Pancreas (tissue), 10 donors: Measurements from ENCODE around the gene USP17L20. TPM values are rescaled to one million over a fixed set of nuclear protein-coding genes. Genes with fewer than 3 reads are reported as not detected.
"Not testable (repeated sequence)": the region's sequence is repeated elsewhere in the genome, so short reads cannot be mapped to it uniquely, and the experiment has no call there.

Source experiments
- ATAC-seq, 4 donors: fragments of 200-7000 bp; cut with Tn5 transposase; one replicate each; pipeline versions ENCODE4 v1.8.0 to v1.9.1; 2020; ENCODE audit warnings: mild to moderate bottlenecking in 4 of 4, moderate library complexity in 4 of 4
- DNase-seq, 6 donors: peaks; one replicate each; pipeline ENCODE4 v3.0.0-alpha.2; 2020
- FAIRE-seq: peaks from 2 replicates; lab custom pipeline; 2012; peaks lifted over from hg19 to GRCh38; lab: Jason Lieb, UNC
- H3K27ac ChIP-seq, 4 donors: fragments of 200-600 bp; sonication (generic); 1 replicate in 3 of 4; 2 replicates in 1 of 4; pipeline versions ENCODE4 v1.5.0 to v1.8.0; 2020
- H3K27me3 ChIP-seq, 4 donors: fragments of 200-600 bp; one replicate each; pipeline ENCODE4 v1.8.0; 2021
- H3K36me3 ChIP-seq, 3 donors: fragments of 200-600 bp; sonication (generic) in 1 of 3; one replicate each; pipeline versions ENCODE4 v1.5.0 to v1.8.0; 2020 to 2021
- H3K4me1 ChIP-seq, 3 donors: fragments of 200-600 bp; one replicate each; pipeline ENCODE4 v1.8.0; 2021
- H3K4me3 ChIP-seq, 4 donors: fragments of 200-600 bp; sonication (generic) in 2 of 4; one replicate each; pipeline versions ENCODE4 v1.5.0 to v1.8.0; 2020 to 2021
- H3K9me3 ChIP-seq, 4 donors: fragments of 200-600 bp; one replicate each; pipeline ENCODE4 v1.8.0; 2021
- WGBS, 2 donors: extraction: QIAGEN DNeasy Blood & Tissue Kit; methylation state at CpG; one replicate each; pipeline ENCODE4 v1.1.7; 2013; 5-methylcytosine and 5-hydroxymethylcytosine counted together
- intact Hi-C, 3 donors: fragments of 100-400 bp; cut with DNase I; formaldehyde crosslinking; loops; one replicate each; pipeline versions ENCODE4 v1.11.1 to v1.14.2; 2022
- polyA plus RNA-seq, 2 donors: library from polyadenylated mRNA; stranded (reverse); fragments of 200-250 nt; gene quantifications; one replicate each; pipeline ENCODE4 v1.2.3, GENCODE V29; 2013
- total RNA-seq, 6 donors: library from RNA; stranded (reverse); fragmentation: NEBNext Ultra II Directional in 4 of 6; extraction: Animal tissue kit (Norgen Biotek cat#: 25700) in 4 of 6; gene quantifications; one replicate each; pipeline versions ENCODE4 v1.2.1 to v1.2.4, GENCODE V29; 2021 to 2023
- donor health status: healthy with polysubstance abuse.
- donor health status: DM: no; HTN: no; CAD: no; lungs with moderate emphysema.
- donor health status: DM: no; HTN: no; CAD: no.
- donor health status: control.
- donor health status: control.
- donor health status: Bipolar disorder and iron deficiency.
- donor health status: DM: yes; HTN: yes; CAD: no.
- donor health status: DM: no; HTN: no; CAD: no.
- donor health status: DM: no; HTN: no; CAD: no.
- donor health status: DM: yes; HTN: yes; CAD: no.

Gene USP17L20
- total RNA-seq: not detected
- polyA plus RNA-seq: not detected

- H3K9me3 ChIP-seq, FAIRE-seq, H3K4me1 ChIP-seq, DNase-seq, ATAC-seq, H3K27ac ChIP-seq, H3K4me3 ChIP-seq, H3K27me3 ChIP-seq, intact Hi-C loops, H3K36me3 ChIP-seq: not testable (repeated sequence)
- WGBS, 2 donors: no CpG with 5 or more reads among the region's 15 CpGs
Measured at GRCh38 chr4:9257824-9258223, at the start of gene USP17L20. Gene USP17L20 (plus strand): TSS chr4:9258124. CDS start chr4:9258124, 0 bp downstream.

DNA sequence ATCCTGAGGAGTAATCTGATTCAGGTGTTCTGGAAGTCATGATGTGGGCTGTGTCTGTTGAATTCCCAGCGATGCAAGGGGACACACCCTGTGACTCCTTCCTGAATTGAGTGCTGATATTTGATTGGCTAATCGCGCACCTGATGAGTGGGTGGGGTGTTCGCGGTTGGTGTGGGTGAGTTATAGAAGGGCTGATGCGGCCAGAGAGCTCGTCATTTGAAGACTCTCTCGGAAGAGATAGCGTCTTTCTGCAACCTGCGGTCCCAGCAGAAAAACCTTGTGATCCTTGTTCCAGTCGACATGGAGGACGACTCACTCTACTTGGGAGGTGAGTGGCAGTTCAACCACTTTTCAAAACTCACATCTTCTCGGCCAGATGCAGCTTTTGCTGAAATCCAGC lies 47.6 kb upstream of the USP17L20 start, which contains the start of gene USP17L10:
TSS of gene USP17L10 (plus strand) at position 301 of the 400 bp plus-strand sequence. CDS start at position 301, 0 bp downstream.
- H3K36me3 ChIP-seq, H3K4me3 ChIP-seq, intact Hi-C loops, H3K27ac ChIP-seq, H3K27me3 ChIP-seq, H3K4me1 ChIP-seq, ATAC-seq, H3K9me3 ChIP-seq, FAIRE-seq, DNase-seq: not testable (repeated sequence)
- 74% methylated on average over 11 of the region's 13 CpGs; no CpG with 5 or more reads in 1 of the 2 donors for WGBS, 2 donors

- 62 to 63% methylated on average over 8 to 11 of the region's 14 CpGs for WGBS, 2 donors
- DNase-seq: peak in 2 of 6 donors; percentile 1 to 5
- H3K4me3 ChIP-seq, ATAC-seq, H3K27ac ChIP-seq, H3K9me3 ChIP-seq, H3K4me1 ChIP-seq, FAIRE-seq, intact Hi-C loops, H3K27me3 ChIP-seq, H3K36me3 ChIP-seq: not testable (repeated sequence)
Measured at GRCh38 chr4:9214701-9215100, 43.2 kb upstream of the USP17L20 start.

DNA sequence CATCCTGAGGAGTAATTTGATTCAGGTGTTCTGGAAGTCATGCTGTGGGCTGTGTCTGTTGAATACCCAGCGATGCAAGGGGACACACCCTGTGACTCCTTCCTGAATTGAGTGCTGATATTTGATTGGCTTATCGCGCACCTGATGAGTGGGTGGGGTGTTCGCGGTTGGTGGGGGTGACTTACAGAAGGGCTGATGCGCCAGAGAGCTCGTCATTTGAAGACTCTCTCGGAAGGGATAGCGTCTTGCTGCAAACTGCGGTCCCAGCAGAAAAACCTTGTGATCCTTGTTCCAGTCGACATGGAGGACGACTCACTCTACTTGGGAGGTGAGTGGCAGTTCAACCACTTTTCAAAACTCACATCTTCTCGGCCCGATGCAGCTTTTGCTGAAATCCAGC lies 42.8 kb upstream of the USP17L20 start, which contains the start of gene USP17L11:
TSS of gene USP17L11 (plus strand) at position 301 of the 400 bp plus-strand sequence. CDS start at position 301, 0 bp downstream.
- H3K27ac ChIP-seq, ATAC-seq, H3K9me3 ChIP-seq, DNase-seq, H3K36me3 ChIP-seq, H3K4me3 ChIP-seq, H3K4me1 ChIP-seq, H3K27me3 ChIP-seq, intact Hi-C loops, FAIRE-seq: not testable (repeated sequence)
- WGBS, 2 donors: 80% methylated on average over 10 of the region's 14 CpGs; no CpG with 5 or more reads in 1 of the 2 donors

GRCh38 chr4:9219852-9220251 lies 38.1 kb upstream of the USP17L20 start, which contains the start of gene USP17L12:
Gene USP17L12 (plus strand): TSS chr4:9220152. CDS start chr4:9220152, 0 bp downstream.
- FAIRE-seq, H3K4me1 ChIP-seq, intact Hi-C loops, H3K27ac ChIP-seq, H3K27me3 ChIP-seq, DNase-seq, H3K9me3 ChIP-seq, ATAC-seq, H3K4me3 ChIP-seq, H3K36me3 ChIP-seq: not testable (repeated sequence)
- WGBS, 2 donors: no CpG with 5 or more reads among the region's 13 CpGs

GRCh38 chr4:9224596-9224995 lies 33.3 kb upstream of the USP17L20 start, which contains the start of gene USP17L13:
Gene USP17L13 (plus strand): TSS chr4:9224896. CDS start chr4:9224896, 0 bp downstream.
- H3K36me3 ChIP-seq, ATAC-seq, intact Hi-C loops, H3K27ac ChIP-seq, H3K4me3 ChIP-seq, FAIRE-seq, H3K9me3 ChIP-seq, H3K4me1 ChIP-seq, DNase-seq, H3K27me3 ChIP-seq: not testable (repeated sequence)
- WGBS, 2 donors: no CpG with 5 or more reads among the region's 14 CpGs

DNA sequence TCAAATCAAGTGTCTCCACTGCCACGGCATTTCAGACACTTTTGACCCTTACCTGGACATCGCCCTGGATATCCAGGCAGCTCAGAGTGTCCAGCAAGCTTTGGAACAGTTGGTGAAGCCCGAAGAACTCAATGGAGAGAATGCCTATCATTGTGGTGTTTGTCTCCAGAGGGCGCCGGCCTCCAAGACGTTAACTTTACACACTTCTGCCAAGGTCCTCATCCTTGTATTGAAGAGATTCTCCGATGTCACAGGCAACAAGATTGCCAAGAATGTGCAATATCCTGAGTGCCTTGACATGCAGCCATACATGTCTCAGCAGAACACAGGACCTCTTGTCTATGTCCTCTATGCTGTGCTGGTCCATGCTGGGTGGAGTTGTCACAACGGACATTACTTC lies 27.7 kb upstream of the USP17L20 start:
- H3K27me3 ChIP-seq, intact Hi-C loops, H3K36me3 ChIP-seq, H3K4me1 ChIP-seq, H3K9me3 ChIP-seq, ATAC-seq, H3K27ac ChIP-seq, FAIRE-seq, H3K4me3 ChIP-seq: not testable (repeated sequence)
- peak in 2 of 6 donors; percentile 18 to 29 for DNase-seq
- WGBS, 2 donors: 66 to 78% methylated on average over 5 to 6 of the region's 8 CpGs

- ATAC-seq, H3K9me3 ChIP-seq, FAIRE-seq, H3K27ac ChIP-seq, DNase-seq, H3K27me3 ChIP-seq, intact Hi-C loops, H3K36me3 ChIP-seq, H3K4me1 ChIP-seq, H3K4me3 ChIP-seq: not testable (repeated sequence)
- no CpG with 5 or more reads among the region's 15 CpGs for WGBS, 2 donors
Measured at GRCh38 chr4:9234085-9234484, 23.8 kb upstream of the USP17L20 start, which contains the start of gene USP17L15. Gene USP17L15 (plus strand): TSS chr4:9234385. CDS start chr4:9234385, 0 bp downstream.

- H3K4me3 ChIP-seq, H3K9me3 ChIP-seq, FAIRE-seq, H3K27me3 ChIP-seq, H3K27ac ChIP-seq, ATAC-seq, H3K36me3 ChIP-seq, intact Hi-C loops, H3K4me1 ChIP-seq: not testable (repeated sequence)
- peak in 5 of 6 donors; percentile 1 to 21 (median 5) for DNase-seq
- 68 to 72% methylated on average over 9 to 11 of the region's 12 CpGs for WGBS, 2 donors
Measured at GRCh38 chr4:9238461-9238860, 19.5 kb upstream of the USP17L20 start.

GRCh38 chr4:9243579-9243978 lies 14.3 kb upstream of the USP17L20 start, which contains the start of gene USP17L17:
Gene USP17L17 (plus strand): TSS chr4:9243879. CDS start chr4:9243879, 0 bp downstream.
- not testable (repeated sequence) for ATAC-seq

GRCh38 chr4:9247953-9248680 lies 9.8 kb upstream of the USP17L20 start, which contains the start of gene USP17L18:
Gene USP17L18 (plus strand): TSS chr4:9248630. CDS start chr4:9248630, 0 bp downstream.
- 77 to 84% methylated on average over 14 to 21 of the region's 26 CpGs for WGBS, 2 donors
- H3K27ac ChIP-seq, ATAC-seq, H3K27me3 ChIP-seq, H3K36me3 ChIP-seq, H3K9me3 ChIP-seq, H3K4me1 ChIP-seq, intact Hi-C loops, H3K4me3 ChIP-seq, FAIRE-seq: not testable (repeated sequence)
- peak in 4 of 6 donors; percentile 2 to 37 (median 12) for DNase-seq

More at GRCh38 chr4:9243579-9243978, 14.3 kb upstream of the USP17L20 start, which contains the start of gene USP17L17:
- H3K27me3 ChIP-seq, H3K9me3 ChIP-seq, H3K4me1 ChIP-seq, intact Hi-C loops, H3K4me3 ChIP-seq, H3K36me3 ChIP-seq, DNase-seq, FAIRE-seq, H3K27ac ChIP-seq: not testable (repeated sequence)
- WGBS, 2 donors: 82 to 93% methylated on average over 5 of the region's 14 CpGs
